Common myeloid progenitor, CD34-positive (primary cell): ENCODE measurements around the gene ATP4B.
A peak's percentile ranks its signal among the peaks of the same experiment; 100 is the strongest.
"Not testable (repeated sequence)": the region's sequence is repeated elsewhere in the genome, so short reads cannot be mapped to it uniquely, and the experiment has no call there.

Experiments
- CTCF ChIA-PET: fragments of 350-600 bp; sonication (Branson Sonifier 250); formaldehyde crosslinking; loops from one replicate; lab custom pipeline; 2021; ENCODE audit warnings: antibody characterized with exemption; lab: Charles Lee
- POLR2A ChIA-PET: fragments of 350-600 bp; sonication (Branson Sonifier 250); formaldehyde crosslinking; loops from one replicate; lab custom pipeline; 2021; ENCODE audit warnings: antibody characterized with exemption; lab: Charles Lee
- DNase-seq, 3 donors: peaks; one replicate each; pipeline versions ENCODE4 v3.0.0 to v3.0.0-alpha.2; 2013
- H3K27ac ChIP-seq, 2 experiments: 1 replicate in 1 of 2; 2 replicates in 1 of 2; pipeline ENCODE4 v1.7.0; 2013; ENCODE audit warnings: inconsistent platforms in 2 of 2, low read length in 2 of 2, mild to moderate bottlenecking in 2 of 2, low read depth in 1 of 2, moderate library complexity in 1 of 2; ENCODE audit not compliant: severe bottlenecking in 2 of 2, insufficient read depth in 1 of 2, poor library complexity in 1 of 2
- H3K27me3 ChIP-seq, 5 experiments: replicated peaks in 2 of 5; 1 replicate in 3 of 5; 2 replicates in 2 of 5; pipeline versions ENCODE4 v1.6.1 to v1.7.0; 2013; ENCODE audit warnings: low read length in 4 of 5, mild to moderate bottlenecking in 2 of 5, moderate library complexity in 2 of 5, inconsistent platforms in 1 of 5; ENCODE audit not compliant: insufficient read depth in 5 of 5, control insufficient read depth in 4 of 5
- H3K36me3 ChIP-seq, 4 experiments: 1 replicate in 2 of 4; 2 replicates in 2 of 4; pipeline versions ENCODE4 v1.6.1 to v1.7.0; 2013; ENCODE audit warnings: low read length in 3 of 4, control low read depth in 1 of 4, mild to moderate bottlenecking in 1 of 4; ENCODE audit not compliant: control insufficient read depth in 4 of 4, insufficient read depth in 4 of 4
- H3K4me1 ChIP-seq, 4 experiments: 1 replicate in 3 of 4; 2 replicates in 1 of 4; pipeline versions ENCODE4 v1.6.1 to v1.7.1; 2013; ENCODE audit warnings: low read length in 3 of 4, mild to moderate bottlenecking in 3 of 4, control low read depth in 1 of 4, inconsistent platforms in 1 of 4, moderate library complexity in 1 of 4; ENCODE audit not compliant: control insufficient read depth in 4 of 4, insufficient read depth in 4 of 4; ENCODE audit errors: control extremely low read depth in 1 of 4
- H3K4me3 ChIP-seq, 7 experiments: 1 replicate in 4 of 7; 2 replicates in 3 of 7; pipeline versions ENCODE4 v1.5.1 to v1.7.0; 2013; ENCODE audit warnings: mild to moderate bottlenecking in 7 of 7, low read length in 6 of 7, moderate library complexity in 6 of 7, inconsistent platforms in 2 of 7, low read depth in 2 of 7, control low read depth in 1 of 7; ENCODE audit not compliant: insufficient read depth in 4 of 7, control insufficient read depth in 1 of 7; ENCODE audit errors: extremely low read depth in 1 of 7
- H3K9me3 ChIP-seq, 5 experiments: 1 replicate in 4 of 5; 2 replicates in 1 of 5; pipeline versions ENCODE4 v1.6.1 to v1.7.1; 2013; ENCODE audit warnings: low read length in 4 of 5, mild to moderate bottlenecking in 2 of 5, inconsistent platforms in 1 of 5, low read depth in 1 of 5, moderate library complexity in 1 of 5; ENCODE audit not compliant: control insufficient read depth in 4 of 5, insufficient read depth in 2 of 5; ENCODE audit errors: control extremely low read depth in 1 of 5
- WGBS: methylation state at CpG from one replicate; pipeline ENCODE4 v1.1.5; 2013; ENCODE audit not compliant: insufficient coverage; 5-methylcytosine and 5-hydroxymethylcytosine counted together

Gene ATP4B

DNA sequence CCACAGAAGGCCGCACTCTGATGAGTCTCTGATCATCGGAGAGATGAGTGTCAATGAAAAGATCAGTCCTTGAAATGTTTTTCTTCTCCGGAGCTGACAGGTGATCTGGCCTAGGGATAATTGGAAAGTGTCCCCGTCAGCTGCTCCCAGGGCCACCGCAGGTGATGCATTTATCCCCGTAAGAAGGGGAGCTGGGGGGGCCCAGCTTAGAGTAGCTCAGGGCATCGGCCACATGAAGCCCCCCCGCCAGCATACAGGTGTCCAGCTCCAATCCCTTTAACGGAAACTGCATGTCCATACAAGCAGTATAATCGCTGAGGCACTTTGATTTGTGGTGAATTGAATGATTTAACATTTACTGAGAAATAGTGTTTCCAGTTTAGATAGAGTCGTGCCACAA lies 27.7 kb downstream of the ATP4B start:
- Histone ChIP-seq H3K27ac (no peak overlapping the region), H3K27me3 (no peaks in the 10 kb centered on the region), H3K36me3 (peaks cover 7 to 86% (median 36%) of the 10 kb centered on the region in 4 experiments), H3K4me1 (no peaks in the 10 kb centered on the region), H3K9me3 (no peaks in the 10 kb centered on the region), H3K4me3 (no peak overlapping the region)
- CTCF ChIA-PET, result no interaction called here
- POLR2A ChIA-PET, result no interaction called here
- WGBS, result 97% methylated on average over 11 of the region's 11 CpGs
- no peak for DNase-seq

DNA sequence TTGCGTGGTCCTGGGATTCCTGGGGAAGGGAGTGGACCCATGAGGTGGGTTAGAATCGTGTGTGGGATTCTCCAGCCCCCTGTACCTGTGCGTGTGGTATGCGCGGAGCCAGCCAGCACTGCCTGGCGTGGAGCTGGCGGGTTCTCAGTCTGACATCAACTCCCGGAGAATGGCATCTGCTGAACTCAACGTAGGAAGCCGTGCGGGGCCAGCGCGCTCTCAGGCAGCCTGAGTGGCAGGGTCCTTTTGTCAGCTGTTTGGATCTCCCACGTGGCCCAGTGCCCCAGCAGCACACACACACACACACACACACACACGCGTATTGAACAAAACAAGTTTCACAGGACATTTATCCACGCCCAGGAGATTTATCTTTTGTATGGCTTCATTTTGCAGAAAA lies 28.1 kb downstream of the ATP4B start:
- H3K4me1 ChIP-seq, result no peaks in the 10 kb centered on the region
- H3K9me3 ChIP-seq, result no peaks in the 10 kb centered on the region
- DNase-seq, result no peak
- H3K36me3 ChIP-seq, result peaks cover 7 to 82% (median 34%) of the 10 kb centered on the region in 4 experiments
- POLR2A ChIA-PET, result no interaction called here
- H3K4me3 ChIP-seq, result no peak overlapping the region
- no peak overlapping the region for H3K27ac ChIP-seq
- CTCF ChIA-PET, result no interaction called here
- WGBS, result 99% methylated on average over 17 of the region's 17 CpGs
- H3K27me3 ChIP-seq, result no peaks in the 10 kb centered on the region

DNA sequence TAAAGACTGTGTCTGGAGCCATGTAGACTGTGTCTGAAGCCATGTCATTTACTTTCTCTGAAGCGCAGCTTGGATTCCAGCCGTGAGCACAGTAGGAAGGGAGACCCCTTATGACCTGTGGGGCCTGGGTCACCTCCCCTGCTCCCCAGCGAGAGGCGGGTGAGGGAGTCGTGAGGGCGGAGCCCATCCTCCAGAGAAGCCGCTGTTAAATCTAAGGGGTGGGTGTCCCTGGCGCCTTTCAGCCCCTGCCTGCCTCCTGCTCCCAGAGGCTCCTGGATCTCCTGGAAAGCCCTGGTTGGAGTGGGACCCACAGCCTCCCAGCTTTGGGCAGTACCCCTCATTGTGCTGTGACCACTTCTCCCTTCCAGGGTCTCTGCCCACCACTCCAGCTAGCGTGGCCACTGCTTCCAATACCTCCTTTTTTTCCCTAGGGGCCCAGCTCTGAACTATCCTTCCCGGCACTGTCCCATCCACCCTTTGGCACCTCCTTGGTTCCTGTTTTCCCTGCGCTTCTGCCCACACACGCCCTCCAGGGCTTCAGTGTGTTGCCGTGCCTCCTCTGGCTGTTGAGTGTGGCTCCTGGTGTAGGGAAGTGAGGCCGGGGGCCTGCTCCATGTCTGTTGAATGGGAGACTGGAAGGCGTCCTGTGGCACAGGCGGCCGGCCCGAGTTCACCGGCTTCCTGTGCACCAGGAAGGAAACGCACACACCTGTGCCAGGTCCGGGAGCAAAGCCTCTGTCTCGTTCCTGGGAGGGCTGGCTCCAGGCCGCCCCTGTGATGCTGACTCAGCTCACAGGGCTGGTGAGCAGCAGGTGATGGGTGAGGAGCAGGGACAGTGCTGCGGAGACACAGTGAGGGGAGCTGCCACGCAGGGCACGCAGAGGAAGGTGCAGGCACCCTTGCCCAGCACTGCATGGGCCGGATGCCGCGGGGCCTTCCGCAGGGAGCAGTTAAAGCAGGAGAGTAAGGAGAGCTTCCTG lies 29.4 kb downstream of the ATP4B start:
- Histone ChIP-seq H3K4me1 (no peaks in the 10 kb centered on the region), H3K9me3 (no peaks in the 10 kb centered on the region), H3K27me3 (no peaks in the 10 kb centered on the region), H3K36me3 (peaks cover 10 to 80% (median 38%) of the 10 kb centered on the region in 4 experiments), H3K4me3 (no peak overlapping the region), H3K27ac (no peak overlapping the region)
- CTCF ChIA-PET, result no interaction called here
- WGBS, result 89% methylated on average over 25 of the region's 30 CpGs
- POLR2A ChIA-PET, result no interaction called here
- no peak for DNase-seq

DNA sequence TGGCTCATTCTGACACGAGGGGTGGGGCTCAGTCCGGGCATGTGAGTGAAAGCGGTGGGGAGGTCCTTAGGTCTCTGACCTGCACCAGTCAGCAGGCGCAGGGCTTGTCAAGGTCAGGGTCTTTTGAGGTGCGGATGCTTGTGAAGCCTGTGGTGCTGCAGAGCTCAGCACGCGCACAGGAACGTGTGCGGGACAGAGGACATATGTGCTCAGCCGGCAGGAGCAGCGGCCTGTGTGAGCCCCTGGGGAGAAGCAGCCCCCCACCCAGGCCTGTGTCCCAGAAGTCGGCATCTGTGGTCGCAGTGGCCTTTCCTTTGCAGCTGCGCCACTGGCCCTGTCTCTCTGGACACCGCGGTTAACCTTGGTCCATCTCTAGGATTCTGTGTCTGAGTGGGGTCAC lies 30.9 kb downstream of the ATP4B start:
- ChIA-PET POLR2A (no interaction called here), CTCF (no interaction called here)
- Histone ChIP-seq H3K9me3 (no peaks in the 10 kb centered on the region), H3K27ac (no peak overlapping the region), H3K4me1 (no peaks in the 10 kb centered on the region), H3K4me3 (no peak overlapping the region), H3K36me3 (peaks cover 8 to 82% (median 32%) of the 10 kb centered on the region in 4 experiments), H3K27me3 (no peaks in the 10 kb centered on the region)
- WGBS, result 99% methylated on average over 14 of the region's 16 CpGs
- DNase-seq, result no peak

DNA sequence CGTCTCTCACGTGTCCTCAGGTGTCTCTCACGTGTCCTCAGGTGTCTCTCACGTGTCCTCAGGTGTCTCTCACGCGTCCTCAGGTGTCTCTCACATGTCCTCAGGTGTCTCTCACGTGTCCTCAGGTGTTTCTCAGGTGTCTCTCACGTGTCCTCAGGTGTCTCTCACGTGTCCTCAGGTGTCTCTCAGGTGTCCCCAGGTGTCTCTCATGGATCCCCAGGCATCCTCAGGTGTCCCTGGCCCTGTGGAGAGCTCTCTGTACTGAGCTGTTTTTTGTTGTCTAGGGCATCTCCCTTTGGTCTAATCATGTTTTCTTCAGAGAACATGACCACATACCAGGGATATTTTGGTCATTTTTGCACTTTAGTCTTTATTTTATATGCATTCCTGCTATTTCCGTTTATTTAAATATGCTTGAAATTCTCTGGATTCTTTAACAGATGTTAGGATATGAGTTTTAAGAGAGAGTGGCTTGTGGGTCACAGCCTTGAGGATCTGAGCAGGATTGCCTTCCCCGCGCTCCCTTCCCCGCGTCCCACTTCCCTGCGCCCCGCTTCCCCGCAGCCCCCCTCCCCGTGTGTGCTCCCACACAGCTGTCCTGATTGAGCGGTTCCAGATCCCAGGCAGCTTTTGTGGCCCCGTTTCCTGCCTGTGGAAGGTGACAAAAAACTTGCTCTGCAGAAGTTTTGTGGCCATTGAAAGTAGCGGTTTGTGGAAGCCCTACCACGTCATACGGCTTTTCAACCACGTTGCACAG lies 31.9 kb downstream of the ATP4B start:
- POLR2A ChIA-PET, result no interaction called here
- Histone ChIP-seq H3K4me1 (no peaks in the 10 kb centered on the region), H3K9me3 (no peaks in the 10 kb centered on the region), H3K27me3 (no peaks in the 10 kb centered on the region), H3K36me3 (peaks cover 6 to 73% (median 28%) of the 10 kb centered on the region in 4 experiments), H3K4me3 (no peak overlapping the region), H3K27ac (no peak overlapping the region)
- DNase-seq, result peak in 2 of 3 donors; percentile 48 to 52
- 95% methylated on average over 15 of the region's 24 CpGs for WGBS
- CTCF ChIA-PET, result no interaction called here

DNA sequence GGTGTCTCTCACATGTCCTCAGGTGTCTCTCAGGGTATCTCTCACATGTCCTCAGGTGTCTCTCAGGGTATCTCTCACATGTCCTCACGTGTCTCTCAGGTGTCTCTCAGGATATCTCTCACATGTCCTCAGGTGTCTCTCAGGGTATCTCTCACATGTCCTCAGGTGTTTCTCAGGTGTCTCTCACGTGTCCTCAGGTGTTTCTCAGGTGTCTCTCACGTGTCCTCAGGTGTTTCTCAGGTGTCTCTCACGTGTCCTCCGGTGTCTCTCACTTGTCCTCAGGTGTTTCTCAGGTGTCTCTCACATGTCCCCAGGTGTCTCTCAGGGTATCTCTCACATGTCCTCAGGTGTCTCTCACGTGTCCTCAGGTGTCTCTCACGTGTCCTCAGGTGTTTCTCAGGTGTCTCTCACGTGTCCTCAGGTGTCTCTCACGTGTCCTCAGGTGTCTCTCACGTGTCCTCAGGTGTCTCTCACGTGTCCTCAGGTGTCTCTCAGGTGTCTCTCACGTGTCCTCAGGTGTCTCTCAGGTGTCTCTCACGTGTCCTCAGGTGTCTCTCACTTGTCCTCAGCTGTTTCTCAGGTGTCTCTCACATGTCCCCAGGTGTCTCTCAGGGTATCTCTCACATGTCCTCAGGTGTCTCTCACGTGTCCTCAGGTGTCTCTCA lies 33.2 kb downstream of the ATP4B start:
- H3K9me3 ChIP-seq, H3K4me1 ChIP-seq, CTCF ChIA-PET, H3K27ac ChIP-seq, DNase-seq, POLR2A ChIA-PET, H3K4me3 ChIP-seq, H3K27me3 ChIP-seq: not testable (repeated sequence)
- 96% methylated on average over 13 of the region's 14 CpGs for WGBS
- H3K36me3 ChIP-seq, result peaks cover 3 to 65% (median 26%) of the 10 kb centered on the region in 4 experiments
